GM12801 (cell line): ENCODE data around the gene PBX1.

Source experiments
- TF ChIP-seq, protein P1 (sequence below): IDR thresholded peaks from one replicate; pipeline ENCODE4 v1.5.1; 2011; ENCODE audit warnings: control low read depth; ENCODE audit not compliant: insufficient read length; ENCODE audit errors: extremely low read depth

PBX1 gene

DNA sequence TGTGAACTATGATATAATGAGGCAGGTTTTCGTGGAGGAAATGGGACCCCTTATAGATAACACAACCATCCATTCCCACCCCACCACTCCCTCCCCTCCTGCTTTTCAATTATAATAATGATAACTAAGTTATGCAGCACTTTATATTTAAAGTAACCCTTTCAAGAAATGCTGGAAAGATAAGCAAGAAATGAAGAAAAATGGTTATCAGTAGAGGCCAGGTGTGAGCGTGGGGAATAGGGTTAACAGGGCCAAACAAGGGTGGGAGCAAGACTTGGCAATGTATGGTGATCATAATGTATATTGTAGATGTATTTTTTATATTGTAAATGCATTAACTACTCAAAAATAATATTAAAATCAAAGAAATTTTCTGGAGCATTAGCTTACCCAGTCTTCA lies 133.4 kb downstream of the PBX1 start:
- TF ChIP-seq, protein P1, sequence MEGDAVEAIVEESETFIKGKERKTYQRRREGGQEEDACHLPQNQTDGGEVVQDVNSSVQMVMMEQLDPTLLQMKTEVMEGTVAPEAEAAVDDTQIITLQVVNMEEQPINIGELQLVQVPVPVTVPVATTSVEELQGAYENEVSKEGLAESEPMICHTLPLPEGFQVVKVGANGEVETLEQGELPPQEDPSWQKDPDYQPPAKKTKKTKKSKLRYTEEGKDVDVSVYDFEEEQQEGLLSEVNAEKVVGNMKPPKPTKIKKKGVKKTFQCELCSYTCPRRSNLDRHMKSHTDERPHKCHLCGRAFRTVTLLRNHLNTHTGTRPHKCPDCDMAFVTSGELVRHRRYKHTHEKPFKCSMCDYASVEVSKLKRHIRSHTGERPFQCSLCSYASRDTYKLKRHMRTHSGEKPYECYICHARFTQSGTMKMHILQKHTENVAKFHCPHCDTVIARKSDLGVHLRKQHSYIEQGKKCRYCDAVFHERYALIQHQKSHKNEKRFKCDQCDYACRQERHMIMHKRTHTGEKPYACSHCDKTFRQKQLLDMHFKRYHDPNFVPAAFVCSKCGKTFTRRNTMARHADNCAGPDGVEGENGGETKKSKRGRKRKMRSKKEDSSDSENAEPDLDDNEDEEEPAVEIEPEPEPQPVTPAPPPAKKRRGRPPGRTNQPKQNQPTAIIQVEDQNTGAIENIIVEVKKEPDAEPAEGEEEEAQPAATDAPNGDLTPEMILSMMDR, result no peak

DNA sequence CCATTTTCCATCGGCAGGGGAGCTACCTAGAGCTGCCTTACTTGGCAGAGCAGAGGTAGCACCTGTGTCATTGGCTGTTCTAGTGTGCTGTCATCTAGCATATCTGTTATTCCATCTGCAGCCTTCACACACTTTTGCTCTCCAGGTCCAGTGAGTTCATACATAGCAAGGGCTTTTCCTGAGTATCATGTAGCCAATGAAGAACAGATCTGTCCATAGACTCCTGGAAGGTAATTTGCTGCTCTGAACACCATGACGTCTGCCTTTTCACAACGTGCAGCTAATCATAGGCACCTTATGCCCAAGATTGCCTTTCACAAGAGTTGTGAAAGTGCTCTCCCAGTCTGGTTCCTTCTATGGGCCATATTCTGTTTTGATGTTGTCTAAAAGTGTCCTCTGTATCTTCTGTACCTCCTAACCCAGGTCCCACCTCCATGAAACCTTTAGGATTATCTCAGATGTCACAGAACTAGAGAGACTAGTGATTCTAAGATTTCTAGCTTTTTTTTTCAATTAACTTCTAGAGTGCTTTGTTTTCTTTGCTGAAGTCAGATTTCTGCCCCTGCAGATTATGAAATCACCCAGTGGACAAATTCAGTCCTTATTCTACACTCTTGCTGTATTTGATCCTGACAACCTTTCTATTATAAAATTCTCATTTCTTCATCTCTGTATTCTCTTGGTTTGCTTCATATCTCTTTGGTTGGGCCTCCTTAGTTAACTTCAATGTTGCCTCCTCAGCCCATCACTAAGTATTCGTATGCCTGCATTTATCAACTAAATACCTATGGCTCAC lies 134.8 kb downstream of the PBX1 start:
- TF ChIP-seq, protein P1, result no peak

DNA sequence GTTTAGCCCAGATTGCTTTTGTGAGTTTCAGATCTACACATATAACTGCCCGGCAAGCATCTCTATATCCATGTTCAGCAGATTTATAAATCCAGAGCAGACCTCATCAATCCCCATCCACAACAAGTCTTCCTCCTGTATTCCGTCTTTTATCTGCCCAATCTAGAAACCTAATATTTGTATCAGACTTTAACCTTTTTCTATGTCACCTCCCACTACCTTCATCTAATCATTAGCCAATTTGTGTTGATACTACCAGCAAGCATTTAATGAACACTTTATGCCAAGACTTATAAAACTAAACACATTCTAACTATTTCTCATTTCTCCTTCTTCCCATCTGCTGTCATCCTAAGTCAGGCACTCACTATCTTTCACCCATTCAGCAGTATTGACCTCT lies 135.5 kb downstream of the PBX1 start:
- TF ChIP-seq, protein P1, result no peak

DNA sequence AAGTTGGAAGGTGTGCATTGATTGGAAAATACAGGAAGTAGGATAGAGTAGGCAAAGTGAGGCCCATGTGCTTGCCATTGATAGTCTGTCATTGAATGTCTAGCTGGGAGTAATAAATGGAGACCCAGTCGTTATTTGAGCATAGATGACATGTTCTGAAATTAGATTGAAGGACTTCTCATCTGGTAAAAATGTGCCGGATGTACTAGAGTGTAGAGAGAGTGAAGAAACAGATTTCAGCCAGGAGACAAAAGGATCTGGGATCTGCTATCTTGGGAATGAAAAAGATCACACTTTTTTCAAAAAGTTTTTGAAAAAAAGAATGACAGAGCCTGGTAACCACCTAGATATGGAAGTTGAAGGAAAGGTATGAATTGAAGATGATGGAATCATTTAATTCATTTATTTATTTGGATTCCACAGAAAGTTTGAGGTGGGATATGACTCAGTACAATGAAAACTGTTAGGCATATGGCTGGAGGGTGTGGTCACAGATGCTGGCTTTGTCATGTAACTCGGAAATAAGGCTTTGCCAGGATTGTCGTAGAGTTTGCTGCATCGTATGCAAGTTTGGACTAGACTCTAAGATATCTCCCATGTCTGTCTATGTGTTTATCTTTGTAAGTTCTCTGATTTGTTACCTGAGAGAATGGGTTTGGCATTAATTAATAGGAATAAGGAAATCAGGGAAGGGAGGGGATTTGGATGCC lies 137.1 kb downstream of the PBX1 start:
- TF ChIP-seq, protein P1, result no peak

DNA sequence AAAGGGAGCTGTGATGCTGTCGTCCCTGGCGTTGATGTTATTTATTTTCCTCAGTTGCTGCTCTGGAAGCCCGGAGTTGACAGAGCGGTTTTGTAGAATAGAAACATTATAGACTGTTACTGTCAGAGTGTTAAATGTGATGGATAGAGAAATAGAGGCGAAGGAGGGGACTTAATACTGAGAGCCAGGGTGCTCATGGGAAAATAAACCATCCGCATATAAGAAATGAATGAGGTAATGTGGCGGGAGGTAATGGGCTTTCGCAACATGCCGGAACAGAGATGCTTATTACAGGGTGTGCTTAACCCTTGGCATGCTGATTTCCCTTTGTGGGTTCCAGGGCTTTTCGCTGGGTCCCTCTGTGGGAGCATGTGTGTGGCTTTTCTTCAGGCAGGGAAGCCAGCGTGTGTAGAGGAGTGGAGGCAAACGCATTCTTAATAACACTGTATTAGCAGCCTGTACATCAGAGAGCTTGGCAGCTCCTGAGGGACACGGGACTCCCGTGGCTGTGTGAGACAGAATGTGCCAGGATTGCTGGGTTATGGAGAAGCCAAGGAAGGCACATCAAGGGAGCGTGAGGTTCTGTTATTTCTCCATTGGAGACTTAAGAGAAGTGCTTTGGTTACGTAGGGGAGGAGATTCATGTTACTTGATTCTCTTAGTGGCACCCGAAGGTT lies 141.0 kb downstream of the PBX1 start:
- TF ChIP-seq, protein P1, result no peak

DNA sequence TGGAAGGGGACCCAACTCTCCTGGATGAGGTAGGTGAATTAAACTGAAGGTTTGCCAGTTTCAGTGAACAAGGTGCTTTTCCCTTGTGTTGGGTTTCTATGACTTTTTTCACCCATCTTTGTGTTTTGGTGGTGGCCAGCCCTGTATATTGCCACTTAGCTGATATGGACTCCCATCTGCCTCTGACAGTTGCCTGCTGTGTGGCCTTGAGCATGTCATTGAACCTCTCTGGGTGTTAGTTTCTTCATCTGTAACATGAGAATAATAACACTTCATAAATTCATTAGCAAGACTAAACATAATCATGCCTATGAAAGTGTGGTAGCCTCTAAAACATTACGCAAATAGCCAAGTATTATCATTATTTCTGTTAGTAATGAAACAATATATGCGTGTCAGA lies 141.7 kb downstream of the PBX1 start:
- TF ChIP-seq, protein P1, result no peak

DNA sequence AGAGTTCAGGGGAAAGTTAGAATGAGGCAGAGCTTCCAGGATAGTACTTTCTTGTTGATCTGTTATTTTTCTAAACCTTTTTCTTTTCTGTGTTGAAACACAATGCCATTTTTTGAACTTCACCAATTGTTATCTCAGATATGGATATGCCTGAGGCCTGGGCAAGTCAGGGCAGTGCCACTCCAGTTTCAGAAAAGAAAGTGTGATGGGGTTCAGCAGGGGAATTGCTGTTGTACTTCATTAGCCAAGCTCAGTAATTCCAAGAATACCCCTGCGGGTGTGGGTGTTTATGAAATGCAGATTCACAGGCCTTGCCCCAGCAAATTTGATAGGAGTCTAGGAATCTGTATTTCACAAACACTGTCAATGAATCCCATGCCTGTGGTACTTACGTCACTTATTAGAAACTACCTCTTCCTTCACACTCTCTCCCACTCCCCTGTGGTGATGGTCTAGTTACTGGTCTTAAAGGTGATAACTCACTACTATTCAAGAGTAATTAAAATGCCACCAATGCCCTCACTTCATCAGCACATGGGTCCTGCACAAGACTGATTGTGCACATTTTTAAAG lies 142.3 kb downstream of the PBX1 start:
- TF ChIP-seq, protein P1, result no peak
